ENCODE measurements around the gene IMMP2L.

- no peak for TF ChIP-seq EZH2 (IDR thresholded peaks at IDR 0.05)
- TF ChIP-seq CTCF (IDR thresholded peaks at IDR 0.05): no peak
Measured at GRCh38 chr7:111381590-111381989, 180.7 kb downstream of the IMMP2L start.
